Heart right ventricle (tissue), 16 donors: ENCODE data around the gene PLXNB2. TPM values are rescaled to one million over a fixed set of nuclear protein-coding genes. Genes with fewer than 3 reads are reported as not detected.

Experiments
- ATAC-seq, 8 donors: fragments of 200-7000 bp; cut with Tn5 transposase; one replicate each; pipeline ENCODE4 v1.9.1; 2020; ENCODE audit warnings: mild to moderate bottlenecking in 8 of 8, moderate library complexity in 8 of 8, moderate number of reproducible peaks in 1 of 8
- DNase-seq, 2 donors: peaks; one replicate each; pipeline ENCODE4 v3.0.0-alpha.2; 2020
- H3K27ac ChIP-seq, 10 donors: fragments of 200-600 bp; sonication (generic) in 2 of 10; one replicate each; pipeline versions ENCODE4 v1.5.0 to v1.8.0; 2020 to 2022; ENCODE audit warnings: mild to moderate bottlenecking in 3 of 10
- H3K27me3 ChIP-seq, 7 donors: fragments of 200-600 bp; one replicate each; pipeline ENCODE4 v1.8.0; 2021 to 2022; ENCODE audit warnings: mild to moderate bottlenecking in 2 of 7
- H3K36me3 ChIP-seq, 9 donors: fragments of 200-600 bp; sonication (generic) in 1 of 9; one replicate each; pipeline versions ENCODE4 v1.5.0 to v1.8.0; 2020 to 2022; ENCODE audit warnings: mild to moderate bottlenecking in 2 of 9
- H3K4me1 ChIP-seq, 9 donors: fragments of 200-600 bp; sonication (generic) in 1 of 9; one replicate each; pipeline versions ENCODE4 v1.5.0 to v1.8.0; 2020 to 2022; ENCODE audit warnings: mild to moderate bottlenecking in 4 of 9
- H3K4me3 ChIP-seq, 10 donors: fragments of 200-600 bp; sonication (generic) in 2 of 10; one replicate each; pipeline versions ENCODE4 v1.5.0 to v1.8.0; 2020 to 2022; ENCODE audit warnings: mild to moderate bottlenecking in 7 of 10, moderate library complexity in 2 of 10
- H3K9me3 ChIP-seq, 11 donors: fragments of 200-600 bp in 10 of 11; sonication (generic) in 2 of 11; one replicate each; pipeline versions ENCODE4 v1.5.0 to v1.8.0; 2013 to 2022; ENCODE audit warnings: mild to moderate bottlenecking in 2 of 11, control low read depth in 1 of 11, moderate library complexity in 1 of 11
- WGBS, 2 donors: extraction: QIAGEN DNeasy Blood & Tissue Kit; methylation state at CpG; one replicate each; pipeline ENCODE4 v1.1.7; 2013; ENCODE audit warnings: inconsistent platforms in 1 of 2; 5-methylcytosine and 5-hydroxymethylcytosine counted together
- intact Hi-C, 10 donors: fragments of 100-400 bp; cut with DNase I; formaldehyde crosslinking; loops; one replicate each; pipeline versions ENCODE4 v1.11.1 to v1.14.2; 2022
- polyA plus RNA-seq, 2 donors: library from polyadenylated mRNA; stranded (reverse); fragments of 200-250 nt; gene quantifications; one replicate each; pipeline ENCODE4 v1.2.3, GENCODE V29; 2013
- total RNA-seq, 10 donors: library from RNA; stranded (reverse); fragmentation: NEBNext Ultra II Directional in 3 of 10; extraction: Animal tissue kit (Norgen Biotek cat#: 25700) in 3 of 10; gene quantifications; one replicate each; pipeline versions ENCODE4 v1.2.1 to v1.2.4, GENCODE V29; 2021 to 2023
- TF ChIP-seq, protein P1 (sequence below), 9 donors: fragments of 200-600 bp; sonication (generic) in 2 of 9; IDR thresholded peaks; one replicate each; pipeline versions ENCODE4 v1.5.0 to v1.8.0; 2021 to 2022; ENCODE audit warnings: antibody characterized with exemption in 9 of 9, mild to moderate bottlenecking in 5 of 9, moderate library complexity in 1 of 9
- donor health status: Arrhythmogenic right ventricular cardiomyopathy.
- donor health status: ischemic (EF 13 %, LVEDD 7.1; RV severe dilation, severe dysfunction).
- donor health status: healthy with polysubstance abuse.
- donor health status: DM: no; HTN: yes; CAD: no.
- donor health status: DM: no; HTN: no; CAD: no.
- donor health status: ischemic (EF 25% LVEDD 6.9; RV normal size, moderate dysfunction).
- donor health status: ischemic (EF 25% LVEDD 5.7; RV mildly dilated, moderate dysfunction).
- donor health status: healthy.
- donor health status: DM: yes; HTN: yes; CAD: no.
- donor health status: Ischemic cardiomyopathy.
- donor health status: ischemic (EF 35%, LVEDD 5.7; RV mildly dilated, moderate dysfunction).
- donor health status: nonischemic (EF 11% LVEDD 7.7; RV severe dilation, severe dysfunction).
- donor health status: DM: yes; HTN: yes; CAD: no.
- donor health status: PGD.
- donor health status: ischemic (EF 29% LVEDD 5.4; RV normal size, mild dysfunction).
- donor health status: nonischemic (EF 23%, LVEDD 6.1; RV moderate dilation, normal function).

The PLXNB2 gene
- total and polyA plus RNA-seq, 12 donors: 33.5 to 101 (median 57.8) TPM

- no peak overlapping the region for H3K4me3 ChIP-seq
- H3K9me3 ChIP-seq: no peaks in the 10 kb centered on the region
- no peaks in the 10 kb centered on the region for H3K27me3 ChIP-seq
- 89 to 91% methylated on average over 18 of the region's 18 CpGs for WGBS, 2 donors
- TF ChIP-seq, protein P1, sequence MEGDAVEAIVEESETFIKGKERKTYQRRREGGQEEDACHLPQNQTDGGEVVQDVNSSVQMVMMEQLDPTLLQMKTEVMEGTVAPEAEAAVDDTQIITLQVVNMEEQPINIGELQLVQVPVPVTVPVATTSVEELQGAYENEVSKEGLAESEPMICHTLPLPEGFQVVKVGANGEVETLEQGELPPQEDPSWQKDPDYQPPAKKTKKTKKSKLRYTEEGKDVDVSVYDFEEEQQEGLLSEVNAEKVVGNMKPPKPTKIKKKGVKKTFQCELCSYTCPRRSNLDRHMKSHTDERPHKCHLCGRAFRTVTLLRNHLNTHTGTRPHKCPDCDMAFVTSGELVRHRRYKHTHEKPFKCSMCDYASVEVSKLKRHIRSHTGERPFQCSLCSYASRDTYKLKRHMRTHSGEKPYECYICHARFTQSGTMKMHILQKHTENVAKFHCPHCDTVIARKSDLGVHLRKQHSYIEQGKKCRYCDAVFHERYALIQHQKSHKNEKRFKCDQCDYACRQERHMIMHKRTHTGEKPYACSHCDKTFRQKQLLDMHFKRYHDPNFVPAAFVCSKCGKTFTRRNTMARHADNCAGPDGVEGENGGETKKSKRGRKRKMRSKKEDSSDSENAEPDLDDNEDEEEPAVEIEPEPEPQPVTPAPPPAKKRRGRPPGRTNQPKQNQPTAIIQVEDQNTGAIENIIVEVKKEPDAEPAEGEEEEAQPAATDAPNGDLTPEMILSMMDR (IDR thresholded peaks at IDR 0.05): no peak
- intact Hi-C loops: no loop called here
- H3K4me1 ChIP-seq: no peaks in the 10 kb centered on the region
- H3K27ac ChIP-seq: no peak overlapping the region
- DNase-seq (no peak), ATAC-seq (no peak)
- peaks cover 0 to 81% (median 5%) of the 10 kb centered on the region in 9 donors for H3K36me3 ChIP-seq
Measured at GRCh38 chr22:50233223-50233622, 74.2 kb downstream of the PLXNB2 start.

DNA sequence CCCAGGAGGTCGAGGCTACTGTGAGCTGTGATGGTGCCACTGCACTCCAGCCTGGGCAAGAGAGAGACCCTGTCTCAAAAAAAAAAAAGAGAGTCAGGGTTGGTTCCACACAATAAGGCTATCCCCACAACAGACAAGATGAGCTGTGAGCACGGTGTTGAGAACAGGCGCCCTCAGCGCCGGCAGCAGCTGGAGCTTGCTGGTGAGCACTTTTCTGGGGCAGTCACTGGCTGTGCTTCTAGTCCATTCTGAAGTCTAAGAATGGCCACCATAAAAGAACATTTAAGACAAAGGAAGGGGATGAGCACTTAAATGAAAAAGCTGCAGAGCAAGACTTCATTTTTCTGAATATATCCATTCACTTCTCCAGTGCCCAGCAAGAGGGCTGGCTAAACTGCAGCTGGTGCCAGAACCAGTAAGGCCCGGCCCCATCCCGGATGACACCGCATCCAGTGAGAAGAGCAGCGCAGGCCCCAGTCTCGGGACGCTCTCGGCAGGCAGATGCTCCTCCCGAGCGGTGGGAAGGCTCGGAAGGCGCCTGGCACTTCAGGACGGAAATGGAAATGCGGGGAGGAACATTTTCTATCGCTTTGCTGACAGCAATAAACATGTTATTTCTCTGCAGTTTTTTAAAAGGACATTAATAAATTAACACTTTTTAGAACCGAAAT lies 74.8 kb downstream of the PLXNB2 start:
- DNase-seq: no peak
- H3K4me3 ChIP-seq: no peak overlapping the region
- TF ChIP-seq, protein P1 (IDR thresholded peaks at IDR 0.05): no peak
- 93 to 94% methylated on average over 20 of the region's 20 CpGs for whole genome bisulfite sequencing, 2 donors
- no peaks in the 10 kb centered on the region for H3K9me3 ChIP-seq
- intact Hi-C loops: no loop called here
- no peaks in the 10 kb centered on the region for H3K27me3 ChIP-seq
- ATAC-seq: no peak
- no peaks in the 10 kb centered on the region for H3K4me1 ChIP-seq
- H3K27ac ChIP-seq: no peak overlapping the region
- peaks cover 0 to 81% (median 5%) of the 10 kb centered on the region in 9 donors for H3K36me3 ChIP-seq

GRCh38 chr22:50229370-50229769 lies 78.1 kb downstream of the PLXNB2 start:
- no peak for DNase-seq
- H3K9me3 ChIP-seq: no peaks in the 10 kb centered on the region
- no peak for ATAC-seq
- H3K4me1 ChIP-seq: no peaks in the 10 kb centered on the region
- intact Hi-C loops: no loop called here
- TF ChIP-seq, protein P1 (IDR thresholded peaks at IDR 0.05): no peak
- no peak overlapping the region for H3K27ac ChIP-seq
- H3K27me3 ChIP-seq: no peaks in the 10 kb centered on the region
- WGBS, 2 donors: 97% methylated on average over 16 of the region's 16 CpGs
- peaks cover 0 to 89% (median 21%) of the 10 kb centered on the region in 9 donors for H3K36me3 ChIP-seq
- H3K4me3 ChIP-seq: no peak overlapping the region

DNA sequence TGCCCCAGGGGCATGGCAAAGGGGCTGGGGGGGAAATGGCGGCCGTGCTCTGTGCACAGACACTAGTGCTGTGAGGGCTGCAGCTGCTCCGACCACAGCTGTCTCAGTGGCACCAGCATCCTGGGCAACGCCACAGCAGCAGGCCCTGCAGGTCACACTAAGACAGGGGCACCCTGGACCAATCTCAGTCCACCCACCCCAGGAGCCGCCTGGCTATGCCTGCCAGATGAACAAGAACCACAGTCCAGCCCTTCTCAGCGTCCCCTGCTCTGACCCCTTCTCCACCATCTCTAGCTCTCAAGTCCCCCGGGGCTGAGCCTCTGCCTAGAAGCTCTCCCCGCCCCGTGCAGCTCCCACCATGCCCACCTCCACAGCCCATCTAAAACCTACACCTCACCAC lies 79.1 kb downstream of the PLXNB2 start:
- DNase-seq: no peak
- no peaks in the 10 kb centered on the region for H3K4me1 ChIP-seq
- TF ChIP-seq, protein P1 (IDR thresholded peaks at IDR 0.05): no peak
- no peaks in the 10 kb centered on the region for H3K27me3 ChIP-seq
- WGBS, 2 donors: 95 to 96% methylated on average over 9 of the region's 9 CpGs
- peaks cover 0 to 96% (median 22%) of the 10 kb centered on the region in 9 donors for H3K36me3 ChIP-seq
- intact Hi-C loops: no loop called here
- H3K27ac ChIP-seq: no peak overlapping the region
- H3K4me3 ChIP-seq: no peak overlapping the region
- H3K9me3 ChIP-seq: no peaks in the 10 kb centered on the region
- ATAC-seq: no peak
